ENCODE measurements around the gene WNK1.

WNK1 gene

GRCh38 chr12:823028-823698 is 70.8 kb downstream of the WNK1 start:
- Mint-ChIP-seq H3K36me3 (ENCODE audit: low read depth) (peaks cover 72% of the 10 kb centered on the region), H3K9me3 (peaks cover 20% of the 10 kb centered on the region), H3K27ac (no peak overlapping the region), H3K4me1 (no peaks in the 10 kb centered on the region), H3K4me3 (no peak overlapping the region), H3K27me3 (ENCODE audit: low read depth) (no peaks in the 10 kb centered on the region)
- TF ChIP-seq CTCF (IDR thresholded peaks at IDR 0.05; ENCODE audit: unreplicated experiment in 3 of 3), result no peak

DNA sequence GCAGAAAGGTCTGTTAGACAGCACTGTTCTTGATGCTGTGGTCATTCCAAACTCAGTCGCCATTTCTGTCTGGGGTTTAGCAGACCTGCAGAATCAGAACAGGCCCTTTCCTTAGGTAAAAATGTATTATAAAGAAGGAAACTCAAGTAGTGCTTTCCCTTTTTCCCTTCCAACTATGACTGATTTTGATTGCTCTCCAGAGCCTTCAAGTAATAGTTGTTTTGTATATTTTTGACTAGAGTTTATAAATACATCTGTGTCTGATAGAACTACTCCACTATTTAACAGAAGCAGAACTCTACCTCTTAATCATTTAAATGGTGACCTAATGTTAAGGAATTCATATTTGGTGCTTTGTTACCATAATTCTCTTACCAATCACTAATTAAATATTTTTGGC is 74.0 kb downstream of the WNK1 start:
- Mint-ChIP-seq H3K27me3 (ENCODE audit: low read depth) (no peaks in the 10 kb centered on the region), H3K4me3 (no peak overlapping the region), H3K4me1 (no peaks in the 10 kb centered on the region), H3K27ac (no peak overlapping the region), H3K36me3 (ENCODE audit: low read depth) (peaks cover 66% of the 10 kb centered on the region), H3K9me3 (peaks cover 17% of the 10 kb centered on the region)
- TF ChIP-seq CTCF (IDR thresholded peaks at IDR 0.05; ENCODE audit: unreplicated experiment in 3 of 3), result no peak

DNA sequence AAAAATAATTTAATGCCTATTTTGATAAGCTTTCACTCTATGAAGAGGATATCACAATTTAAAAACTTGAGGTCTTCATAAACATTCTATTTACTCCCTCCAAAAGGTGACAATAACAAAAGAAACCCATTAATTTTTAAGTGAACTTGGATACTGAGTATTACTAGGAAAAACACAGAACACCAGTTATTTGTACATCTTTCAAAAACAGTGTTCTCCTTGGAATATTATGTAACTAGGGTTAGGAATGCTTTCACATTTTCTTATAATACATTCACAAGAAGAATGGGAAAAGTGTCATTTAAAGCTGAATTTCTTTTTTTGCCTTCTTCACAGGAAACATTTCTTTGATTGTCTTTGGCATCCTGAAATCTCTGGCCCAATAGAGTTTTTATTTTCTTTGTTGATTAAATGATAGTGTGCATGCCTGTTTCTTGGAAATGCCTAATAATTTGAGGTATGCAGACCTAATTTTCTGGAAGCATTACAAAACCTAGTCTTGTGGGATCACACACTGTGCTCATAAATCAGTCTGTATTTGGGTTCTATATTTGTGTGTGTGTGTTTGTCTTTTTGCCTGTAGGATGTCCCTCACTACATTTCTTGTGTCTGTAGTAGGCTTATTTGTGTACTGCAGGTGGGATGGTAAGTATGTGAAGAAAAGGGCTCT is 76.5 kb downstream of the WNK1 start:
- Mint-ChIP-seq H3K27ac (no peak overlapping the region), H3K4me1 (no peaks in the 10 kb centered on the region), H3K4me3 (no peak overlapping the region), H3K36me3 (ENCODE audit: low read depth) (peaks cover 58% of the 10 kb centered on the region), H3K27me3 (ENCODE audit: low read depth) (no peaks in the 10 kb centered on the region), H3K9me3 (no peaks in the 10 kb centered on the region)
- TF ChIP-seq CTCF (IDR thresholded peaks at IDR 0.05; ENCODE audit: unreplicated experiment in 3 of 3), result no peak

GRCh38 chr12:830111-830867 is 77.9 kb downstream of the WNK1 start:
- Mint-ChIP-seq H3K9me3 (no peaks in the 10 kb centered on the region), H3K36me3 (ENCODE audit: low read depth) (peaks cover 59% of the 10 kb centered on the region), H3K27me3 (ENCODE audit: low read depth) (no peaks in the 10 kb centered on the region), H3K4me1 (no peaks in the 10 kb centered on the region), H3K27ac (no peak overlapping the region), H3K4me3 (no peak overlapping the region)
- TF ChIP-seq CTCF (IDR thresholded peaks at IDR 0.05; ENCODE audit: unreplicated experiment in 3 of 3), result no peak

DNA sequence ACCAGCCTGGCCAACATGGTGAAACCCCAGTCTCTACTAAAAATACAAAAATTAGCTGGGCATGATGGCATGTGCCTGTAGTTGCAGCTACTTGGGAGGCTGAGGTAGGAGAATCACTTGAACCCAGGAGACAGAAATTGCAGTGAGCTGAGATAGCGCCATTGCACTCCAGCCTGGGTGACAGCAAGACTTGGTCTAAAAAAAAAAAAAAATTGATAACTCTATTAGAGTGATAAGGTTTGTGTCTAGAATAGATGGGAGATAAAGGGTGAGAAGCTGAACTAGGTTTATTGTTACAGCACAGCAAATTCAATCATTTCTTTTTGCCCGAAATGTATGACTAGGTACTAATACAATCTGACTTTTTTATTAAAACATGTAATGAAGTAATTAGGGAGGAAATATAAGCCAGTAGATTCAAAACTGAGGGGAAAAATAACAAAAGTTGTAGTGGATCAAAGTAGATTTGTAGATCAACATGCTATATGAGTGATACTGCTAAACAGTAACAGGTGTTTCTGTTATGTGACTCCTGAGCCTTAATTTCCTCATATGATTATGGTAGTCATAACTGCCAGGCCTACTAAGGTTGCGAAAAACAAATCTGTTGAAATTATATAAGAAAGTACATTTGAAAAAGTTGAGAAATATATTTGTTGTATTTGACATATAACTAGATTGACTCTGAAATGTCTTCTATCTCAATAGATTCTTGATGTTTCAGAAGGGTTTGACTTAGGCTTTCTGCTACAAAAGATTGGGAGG is 83.6 kb downstream of the WNK1 start:
- no peaks in the 10 kb centered on the region for H3K27me3 Mint-ChIP-seq (ENCODE audit: low read depth)
- H3K27ac Mint-ChIP-seq, result no peak overlapping the region
- no peaks in the 10 kb centered on the region for H3K4me1 Mint-ChIP-seq
- H3K9me3 Mint-ChIP-seq, result no peaks in the 10 kb centered on the region
- H3K4me3 Mint-ChIP-seq, result no peak overlapping the region
- no peak for TF ChIP-seq CTCF (IDR thresholded peaks at IDR 0.05; ENCODE audit: unreplicated experiment in 3 of 3)
- H3K36me3 Mint-ChIP-seq (ENCODE audit: low read depth), result peaks cover 28% of the 10 kb centered on the region
